ENCODE results near the gene APBB1. TPM values are rescaled to one million over a fixed set of nuclear protein-coding genes. Genes with fewer than 3 reads are reported as not detected.

The APBB1 gene
- total RNA-seq, 2 donors from 2014 or later, result 40.0 to 63.6 TPM

DNA sequence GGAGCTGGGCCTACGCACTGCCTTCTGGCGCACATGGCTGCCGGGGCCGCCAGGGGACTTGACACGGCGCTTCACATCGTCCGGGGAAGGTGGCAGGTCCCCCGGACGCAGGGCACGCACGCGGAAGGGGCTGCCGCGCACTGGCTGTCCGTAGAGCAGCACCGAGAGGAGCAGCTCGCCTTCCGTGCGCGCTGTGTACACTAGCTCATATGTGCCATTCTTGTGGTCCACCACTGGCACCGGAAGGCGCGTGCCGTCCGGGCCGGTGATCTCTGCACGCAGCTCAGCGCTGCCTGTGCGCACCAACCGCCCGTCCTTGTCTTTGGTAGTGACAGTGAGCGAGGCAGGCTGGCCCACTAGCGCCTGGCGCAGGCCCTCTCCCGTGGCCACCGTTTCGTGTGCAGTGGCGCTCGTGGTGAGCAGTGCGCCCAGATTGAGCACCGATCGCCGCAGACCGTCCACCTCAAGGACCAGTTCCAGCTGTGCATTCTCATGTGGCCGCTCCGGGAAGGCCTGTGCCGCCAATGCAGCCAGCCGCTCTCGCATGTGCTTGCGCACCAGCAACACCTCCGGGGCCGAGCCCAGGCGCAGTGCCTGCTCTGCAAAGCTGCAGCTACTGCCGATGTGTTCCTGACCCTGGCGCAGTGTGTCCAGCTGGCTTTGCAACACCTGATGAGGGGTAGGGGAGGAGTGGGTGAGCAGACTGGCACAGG lies 37.6 kb upstream of the APBB1 start:
- Histone ChIP-seq H3K27me3 (replicated peaks; ENCODE audit: insufficient read depth) (no peaks in the 10 kb centered on the region), H3K36me3 (peaks cover 55% of the 10 kb centered on the region), H3K27ac (no peak overlapping the region), H3K4me1 (ENCODE audit: control insufficient read depth in 1 of 2, low read depth in 2 of 2) (peaks cover 3 to 14% of the 10 kb centered on the region in 2 donors), H3K4me3 (no peak overlapping the region), H3K9me3 (no peaks in the 10 kb centered on the region)
- ATAC-seq (ENCODE audit: insufficient number of reproducible peaks, low FRiP score, low read depth) (no peak), DNase-seq (ENCODE audit: low spot score) (no peak)
- TF ChIP-seq, protein P1, sequence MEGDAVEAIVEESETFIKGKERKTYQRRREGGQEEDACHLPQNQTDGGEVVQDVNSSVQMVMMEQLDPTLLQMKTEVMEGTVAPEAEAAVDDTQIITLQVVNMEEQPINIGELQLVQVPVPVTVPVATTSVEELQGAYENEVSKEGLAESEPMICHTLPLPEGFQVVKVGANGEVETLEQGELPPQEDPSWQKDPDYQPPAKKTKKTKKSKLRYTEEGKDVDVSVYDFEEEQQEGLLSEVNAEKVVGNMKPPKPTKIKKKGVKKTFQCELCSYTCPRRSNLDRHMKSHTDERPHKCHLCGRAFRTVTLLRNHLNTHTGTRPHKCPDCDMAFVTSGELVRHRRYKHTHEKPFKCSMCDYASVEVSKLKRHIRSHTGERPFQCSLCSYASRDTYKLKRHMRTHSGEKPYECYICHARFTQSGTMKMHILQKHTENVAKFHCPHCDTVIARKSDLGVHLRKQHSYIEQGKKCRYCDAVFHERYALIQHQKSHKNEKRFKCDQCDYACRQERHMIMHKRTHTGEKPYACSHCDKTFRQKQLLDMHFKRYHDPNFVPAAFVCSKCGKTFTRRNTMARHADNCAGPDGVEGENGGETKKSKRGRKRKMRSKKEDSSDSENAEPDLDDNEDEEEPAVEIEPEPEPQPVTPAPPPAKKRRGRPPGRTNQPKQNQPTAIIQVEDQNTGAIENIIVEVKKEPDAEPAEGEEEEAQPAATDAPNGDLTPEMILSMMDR (IDR thresholded peaks at IDR 0.05), result no peak

GRCh38 chr11:6455070-6455469 lies 36.2 kb upstream of the APBB1 start:
- H3K9me3 ChIP-seq, result no peaks in the 10 kb centered on the region
- H3K4me1 ChIP-seq (ENCODE audit: control insufficient read depth in 1 of 2, low read depth in 2 of 2), result peaks cover 3 to 17% of the 10 kb centered on the region in 2 donors
- TF ChIP-seq, protein P1 (IDR thresholded peaks at IDR 0.05), result no peak
- no peak overlapping the region for H3K27ac ChIP-seq
- no peak for ATAC-seq (ENCODE audit: insufficient number of reproducible peaks, low FRiP score, low read depth)
- H3K36me3 ChIP-seq, result peaks cover 66% of the 10 kb centered on the region
- H3K27me3 ChIP-seq (replicated peaks; ENCODE audit: insufficient read depth), result no peaks in the 10 kb centered on the region
- DNase-seq (ENCODE audit: low spot score), result no peak
- no peak overlapping the region for H3K4me3 ChIP-seq

- peaks cover 3 to 17% of the 10 kb centered on the region in 2 donors for H3K4me1 ChIP-seq (ENCODE audit: control insufficient read depth in 1 of 2, low read depth in 2 of 2)
- peak overlapping the region in 1 of 2 donors; percentile 60 for H3K27ac ChIP-seq
- H3K4me3 ChIP-seq, result no peak overlapping the region
- DNase-seq (ENCODE audit: low spot score), result no peak
- TF ChIP-seq, protein P1 (IDR thresholded peaks at IDR 0.05), result no peak
- peaks cover 72% of the 10 kb centered on the region for H3K36me3 ChIP-seq
- H3K27me3 ChIP-seq (replicated peaks; ENCODE audit: insufficient read depth), result no peaks in the 10 kb centered on the region
- no peak for ATAC-seq (ENCODE audit: insufficient number of reproducible peaks, low FRiP score, low read depth)
- H3K9me3 ChIP-seq, result no peaks in the 10 kb centered on the region
Measured at GRCh38 chr11:6453152-6453551, 34.3 kb upstream of the APBB1 start.

DNA sequence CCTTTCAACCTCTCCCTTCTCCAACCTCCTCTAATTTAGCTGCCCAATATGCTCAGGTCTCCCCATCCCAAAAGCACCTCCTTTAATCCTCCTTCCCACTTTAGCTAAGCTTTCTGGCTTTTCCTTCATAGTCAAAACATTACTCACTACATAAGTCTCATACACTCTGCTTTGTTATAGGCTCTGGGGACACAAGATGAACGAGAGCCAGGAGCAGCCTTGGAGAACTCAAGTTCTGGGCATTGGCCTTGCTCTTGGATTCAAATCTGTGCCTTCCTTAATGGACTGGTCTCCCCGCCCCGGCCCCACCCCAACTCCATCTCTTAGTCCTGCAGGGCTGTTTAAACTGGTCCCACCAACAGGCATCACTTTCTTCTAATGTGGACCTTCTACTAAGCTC lies 33.3 kb upstream of the APBB1 start:
- TF ChIP-seq, protein P1 (IDR thresholded peaks at IDR 0.05), result no peak
- ATAC-seq (ENCODE audit: insufficient number of reproducible peaks, low FRiP score, low read depth) (no peak), DNase-seq (ENCODE audit: low spot score) (no peak)
- Histone ChIP-seq H3K9me3 (no peaks in the 10 kb centered on the region), H3K36me3 (peaks cover 69% of the 10 kb centered on the region), H3K27ac (peak overlapping the region; percentile 60 to 63), H3K4me3 (no peak overlapping the region), H3K27me3 (replicated peaks; ENCODE audit: insufficient read depth) (no peaks in the 10 kb centered on the region), H3K4me1 (ENCODE audit: control insufficient read depth in 1 of 2, low read depth in 2 of 2) (peaks cover 3 to 17% of the 10 kb centered on the region in 2 donors)

DNA sequence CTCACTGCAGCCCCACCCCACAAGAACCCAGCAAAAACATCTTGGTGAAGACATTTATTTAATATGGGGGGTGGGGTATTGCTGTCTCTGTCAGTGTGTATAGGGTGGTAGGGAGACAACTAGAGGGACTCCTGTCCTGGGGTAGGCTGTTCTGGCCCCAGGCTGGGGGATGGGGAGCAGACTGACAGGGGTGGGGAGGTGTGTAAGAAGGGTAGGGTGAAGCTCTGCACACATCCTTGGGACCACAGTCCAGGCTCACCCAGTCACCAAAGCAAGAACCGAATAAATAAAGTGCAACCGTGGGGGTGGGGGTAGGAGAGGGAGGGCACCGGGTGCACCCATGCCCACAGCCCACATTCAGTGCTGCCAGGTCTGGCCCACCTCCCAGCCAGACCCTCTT lies 29.7 kb upstream of the APBB1 start:
- Histone ChIP-seq H3K27me3 (replicated peaks; ENCODE audit: insufficient read depth) (no peaks in the 10 kb centered on the region), H3K36me3 (peaks cover 38% of the 10 kb centered on the region), H3K4me3 (no peak overlapping the region)

More for the DNA sequence above, 29.7 kb upstream of the APBB1 start:
- Histone ChIP-seq H3K9me3 (no peaks in the 10 kb centered on the region), H3K4me1 (ENCODE audit: control insufficient read depth in 1 of 2, low read depth in 2 of 2) (peaks cover 3 to 17% of the 10 kb centered on the region in 2 donors), H3K27ac (no peak overlapping the region)
- ATAC-seq (ENCODE audit: insufficient number of reproducible peaks, low FRiP score, low read depth) (no peak), DNase-seq (ENCODE audit: low spot score) (no peak)
- TF ChIP-seq, protein P1 (IDR thresholded peaks at IDR 0.05), result no peak

Data from thoracic aorta (tissue), 2 donors.